K562 (cell line): ENCODE results near the gene PCARE. TPM values are rescaled to one million over a fixed set of nuclear protein-coding genes. Genes with fewer than 3 reads are reported as not detected.
A peak's percentile ranks its signal among the peaks of the same experiment; 100 is the strongest.

Source experiments
- DPF2 ChIP-seq: fragments of 450-650 bp; IDR thresholded peaks from 2 replicates; pipeline ENCODE4 v1.6.1; 2016
- HDAC2 ChIP-seq: fragments of 450-650 bp; IDR thresholded peaks from 2 replicates; pipeline ENCODE4 v1.6.1; 2016; ENCODE audit warnings: mild to moderate bottlenecking
- HDAC8 ChIP-seq: fragments of 450-650 bp; IDR thresholded peaks from 2 replicates; pipeline ENCODE4 v1.6.1; 2016; ENCODE audit warnings: mild to moderate bottlenecking, missing genetic modification characterization, moderate library complexity, missing compliant biosample characterization
- NFE2L1 ChIP-seq: fragments of 450-650 bp; IDR thresholded peaks from 2 replicates; pipeline ENCODE4 v1.6.1; 2016; ENCODE audit warnings: missing genetic modification characterization, low read depth, mild to moderate bottlenecking, missing compliant biosample characterization, moderate library complexity, borderline replicate concordance
- NR2C1 ChIP-seq, 2 experiments: fragments of 450-650 bp; IDR thresholded peaks; 2 replicates each; pipeline ENCODE4 v1.6.1; 2017; ENCODE audit warnings: mild to moderate bottlenecking in 2 of 2, antibody characterized with exemption in 1 of 2, inconsistent platforms in 1 of 2, missing compliant biosample characterization in 1 of 2, missing genetic modification characterization in 1 of 2
- RBM22 ChIP-seq: fragments of 200-400 bp; formaldehyde crosslinking; IDR thresholded peaks from 2 replicates; pipeline ENCODE4 v1.6.1; 2018; ENCODE audit warnings: low read length, low read depth; ENCODE audit not compliant: poor library complexity, severe bottlenecking
- TEAD1 ChIP-seq, 2 experiments: fragments of 450-650 bp in 1 of 2; sonication (generic) in 1 of 2; formaldehyde crosslinking; IDR thresholded peaks; 2 replicates each; pipeline versions ENCODE4 v1.4.0 to v1.8.0; 2020 to 2022; ENCODE audit warnings: mild to moderate bottlenecking in 2 of 2, missing genetic modification reagents in 1 of 2
- ZNF175 ChIP-seq: fragments of 200-800 bp; sonication (Bioruptor generic); IDR thresholded peaks from 2 replicates; pipeline ENCODE4 v1.6.1; 2016; ENCODE audit warnings: low read depth, mild to moderate bottlenecking, missing genetic modification characterization, missing compliant biosample characterization
- polyA plus RNA-seq, 8 experiments: library from polyadenylated mRNA; depleted of rRNA in 4 of 8; stranded (reverse) in 5 of 8; unstranded in 3 of 8; fragments of >200 nt; fragmentation: Nextera tagmentation in 2 of 8; fragmentation: Illumina TruSeq in 1 of 8; extraction: Ambion mirVana in 2 of 8; extraction: Trizol in 1 of 8; gene quantifications; 2 replicates each; pipeline versions ENCODE4 v1.2.1 to v1.2.3, GENCODE V29; 2011 to 2014; ENCODE audit warnings: inconsistent platforms in 1 of 8, missing spikeins in 1 of 8
- total RNA-seq, 7 experiments: library from RNA; depleted of rRNA in 6 of 7; stranded (reverse); fragments of >200 nt in 6 of 7; fragmentation: Illumina TruSeq in 2 of 7; extraction: Trizol in 2 of 7; gene quantifications; 2 replicates each; pipeline versions ENCODE4 v1.2.1 to v1.2.3, GENCODE V29; 2011 to 2021; ENCODE audit warnings: low replicate concordance in 1 of 7
- TF ChIP-seq, protein P1 (sequence below): fragments of 450-650 bp; IDR thresholded peaks from 2 replicates; pipeline ENCODE4 v1.6.1; 2018; ENCODE audit not compliant: partially characterized antibody
- TF ChIP-seq, protein P2 (sequence below), 2 experiments: fragments of 200-800 bp in 1 of 2; sonication (Bioruptor generic) in 1 of 2; sonication (generic) in 1 of 2; formaldehyde crosslinking in 1 of 2; IDR thresholded peaks in 1 of 2; conservative IDR thresholded peaks in 1 of 2; 2 replicates each; pipeline versions ENCODE4 v1.5.0 to v1.6.1; 2016 to 2020; ENCODE audit warnings: missing compliant biosample characterization in 1 of 2, missing genetic modification characterization in 1 of 2, missing genetic modification reagents in 1 of 2

Gene PCARE
- total and polyA plus RNA-seq, 9 of the 15 experiments (the other 6 are each of a cell fraction or from before 2014, with no cell fraction given) = not detected

DNA sequence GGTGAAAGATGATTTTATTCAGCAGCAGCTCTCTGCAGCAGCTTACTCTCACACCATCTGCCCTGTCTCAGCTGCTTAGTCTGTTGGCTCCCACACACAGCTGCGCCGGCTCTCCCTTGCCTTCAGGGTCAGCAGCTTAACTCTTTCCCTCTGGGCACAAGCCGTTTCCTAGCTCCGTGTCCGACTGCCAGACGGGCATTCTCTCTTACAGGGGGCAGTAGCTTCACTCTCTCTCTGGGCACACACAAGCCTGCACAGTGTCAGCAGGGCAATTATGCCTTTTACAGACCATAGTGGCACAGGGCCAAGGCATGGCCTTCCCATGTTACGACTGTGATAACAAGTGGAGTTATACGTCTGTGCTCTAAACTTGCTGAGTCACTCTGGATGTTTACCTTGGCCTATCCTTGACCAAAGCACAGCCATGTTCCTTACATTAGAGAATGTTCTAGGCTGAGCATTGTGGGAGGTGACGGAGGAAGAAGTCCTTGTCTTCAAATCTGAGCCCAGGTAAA lies 31.7 kb downstream of the PCARE start (continued):
- TF ChIP-seq, protein P1, sequence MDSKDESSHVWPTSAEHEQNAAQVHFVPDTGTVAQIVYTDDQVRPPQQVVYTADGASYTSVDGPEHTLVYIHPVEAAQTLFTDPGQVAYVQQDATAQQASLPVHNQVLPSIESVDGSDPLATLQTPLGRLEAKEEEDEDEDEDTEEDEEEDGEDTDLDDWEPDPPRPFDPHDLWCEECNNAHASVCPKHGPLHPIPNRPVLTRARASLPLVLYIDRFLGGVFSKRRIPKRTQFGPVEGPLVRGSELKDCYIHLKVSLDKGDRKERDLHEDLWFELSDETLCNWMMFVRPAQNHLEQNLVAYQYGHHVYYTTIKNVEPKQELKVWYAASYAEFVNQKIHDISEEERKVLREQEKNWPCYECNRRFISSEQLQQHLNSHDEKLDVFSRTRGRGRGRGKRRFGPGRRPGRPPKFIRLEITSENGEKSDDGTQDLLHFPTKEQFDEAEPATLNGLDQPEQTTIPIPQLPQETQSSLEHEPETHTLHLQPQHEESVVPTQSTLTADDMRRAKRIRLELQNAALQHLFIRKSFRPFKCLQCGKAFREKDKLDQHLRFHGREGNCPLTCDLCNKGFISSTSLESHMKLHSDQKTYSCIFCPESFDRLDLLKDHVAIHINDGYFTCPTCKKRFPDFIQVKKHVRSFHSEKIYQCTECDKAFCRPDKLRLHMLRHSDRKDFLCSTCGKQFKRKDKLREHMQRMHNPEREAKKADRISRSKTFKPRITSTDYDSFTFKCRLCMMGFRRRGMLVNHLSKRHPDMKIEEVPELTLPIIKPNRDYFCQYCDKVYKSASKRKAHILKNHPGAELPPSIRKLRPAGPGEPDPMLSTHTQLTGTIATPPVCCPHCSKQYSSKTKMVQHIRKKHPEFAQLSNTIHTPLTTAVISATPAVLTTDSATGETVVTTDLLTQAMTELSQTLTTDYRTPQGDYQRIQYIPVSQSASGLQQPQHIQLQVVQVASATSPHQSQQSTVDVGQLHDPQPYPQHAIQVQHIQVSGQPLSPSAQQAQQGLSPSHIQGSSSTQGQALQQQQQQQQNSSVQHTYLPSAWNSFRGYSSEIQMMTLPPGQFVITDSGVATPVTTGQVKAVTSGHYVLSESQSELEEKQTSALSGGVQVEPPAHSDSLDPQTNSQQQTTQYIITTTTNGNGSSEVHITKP = no peak
- TF ChIP-seq DPF2 (0 out of 2 replicates have a peak, but pooled peaks have one; percentile 30), HDAC8 (tag) (0 out of 2 replicates have a peak, but pooled peaks have one; percentile 63), TEAD1 (CRISPR knock-in tag; IDR thresholded peaks at IDR 0.05) (0 out of 4 replicates have a peak, but pooled peaks of 1 of the 2 experiments have one; percentile 66), RBM22 (no peak), NR2C1 (IDR thresholded peaks at IDR 0.05) (no peak), NR2C1 (tag; IDR thresholded peaks at IDR 0.05) (peak; percentile 58), ZNF175 (peak; percentile 57; the same call in 1 of the 2 replicates), NFE2L1 (tag) (peak; percentile 88), HDAC2 (no peak)
- TF ChIP-seq, protein P2, sequence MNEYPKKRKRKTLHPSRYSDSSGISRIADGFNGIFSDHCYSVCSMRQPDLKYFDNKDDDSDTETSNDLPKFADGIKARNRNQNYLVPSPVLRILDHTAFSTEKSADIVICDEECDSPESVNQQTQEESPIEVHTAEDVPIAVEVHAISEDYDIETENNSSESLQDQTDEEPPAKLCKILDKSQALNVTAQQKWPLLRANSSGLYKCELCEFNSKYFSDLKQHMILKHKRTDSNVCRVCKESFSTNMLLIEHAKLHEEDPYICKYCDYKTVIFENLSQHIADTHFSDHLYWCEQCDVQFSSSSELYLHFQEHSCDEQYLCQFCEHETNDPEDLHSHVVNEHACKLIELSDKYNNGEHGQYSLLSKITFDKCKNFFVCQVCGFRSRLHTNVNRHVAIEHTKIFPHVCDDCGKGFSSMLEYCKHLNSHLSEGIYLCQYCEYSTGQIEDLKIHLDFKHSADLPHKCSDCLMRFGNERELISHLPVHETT (CRISPR knock-in tag; conservative IDR thresholded peaks at IDR 0.05 in 1 of 2, IDR thresholded peaks at IDR 0.05 in 1 of 2) = peak in 1 of 2 experiments; percentile 69; a peak in 2 of 4 replicates
